Bronchial epithelial cell (primary cell): ENCODE data around the gene CIZ1. TPM values are rescaled to one million over a fixed set of nuclear protein-coding genes. Genes with fewer than 3 reads are reported as not detected.
A peak's percentile ranks its signal among the peaks of the same experiment; 100 is the strongest.

Experiments
- DNase-seq: peaks from one replicate; pipeline ENCODE4 v3.0.0-alpha.2; 2010; ENCODE audit warnings: low read depth
- FAIRE-seq: peaks from 2 replicates; lab custom pipeline; 2011; peaks lifted over from hg19 to GRCh38; lab: Jason Lieb, UNC
- H3K27me3 ChIP-seq: 2 replicates; pipeline ENCODE4 v1.5.1; 2011; ENCODE audit warnings: low read length; ENCODE audit not compliant: control insufficient read depth, insufficient read depth
- H3K36me3 ChIP-seq: 2 replicates; pipeline ENCODE4 v1.5.1; 2011; ENCODE audit warnings: low read length; ENCODE audit not compliant: control insufficient read depth, insufficient read depth
- H3K4me3 ChIP-seq: 2 replicates; pipeline ENCODE4 v1.5.1; 2011; ENCODE audit warnings: mild to moderate bottlenecking, low read depth, low read length, control low read depth
- CTCF ChIP-seq: IDR thresholded peaks from 2 replicates; pipeline ENCODE4 v1.5.1; 2011; ENCODE audit warnings: mild to moderate bottlenecking, moderate library complexity, low read length, control low read depth, inconsistent platforms; ENCODE audit not compliant: insufficient read depth, severe bottlenecking
- total RNA-seq: library from RNA; depleted of rRNA; stranded (reverse); fragments of >200 nt; gene quantifications from 2 replicates; pipeline ENCODE4 v1.2.1, GENCODE V29; 2014

The CIZ1 gene
- total RNA-seq, 1 donor from 2014 or later: 15.0 TPM

GRCh38 chr9:128151309-128152132 lies 39.9 kb downstream of the CIZ1 start:
- Histone ChIP-seq H3K36me3 (no peaks in the 10 kb centered on the region), H3K4me3 (no peak overlapping the region), H3K27me3 (no peaks in the 10 kb centered on the region)
- no peak for TF ChIP-seq CTCF
- no peak for FAIRE-seq
- DNase-seq: no peak

GRCh38 chr9:128150594-128151308 lies 40.6 kb downstream of the CIZ1 start:
- no peaks in the 10 kb centered on the region for H3K36me3 ChIP-seq
- no peak for DNase-seq
- no peak for FAIRE-seq
- no peaks in the 10 kb centered on the region for H3K27me3 ChIP-seq
- peak; percentile 59 for TF ChIP-seq CTCF
- no peak overlapping the region for H3K4me3 ChIP-seq

GRCh38 chr9:128149951-128150593 lies 41.3 kb downstream of the CIZ1 start:
- peak overlapping the region; percentile 14 for H3K4me3 ChIP-seq
- no peaks in the 10 kb centered on the region for H3K36me3 ChIP-seq
- no peak for DNase-seq
- TF ChIP-seq CTCF: no peak
- H3K27me3 ChIP-seq: no peaks in the 10 kb centered on the region
- no peak for FAIRE-seq

- Histone ChIP-seq H3K36me3 (no peaks in the 10 kb centered on the region), H3K27me3 (no peaks in the 10 kb centered on the region), H3K4me3 (peak within 1 kb of the TSS; percentile 14)
- TF ChIP-seq CTCF: no peak
- DNase-seq (peak; percentile 90), FAIRE-seq (peak; percentile 70)
Observed at GRCh38 chr9:128149001-128149701, 42.2 kb downstream of the CIZ1 start, which contains the start of gene LCN2. TSS of gene LCN2 (plus strand) at chr9:128149453. CDS start at chr9:128149526, 73 bp downstream.

GRCh38 chr9:128148509-128149000 lies 42.8 kb downstream of the CIZ1 start:
- DNase-seq (no peak), FAIRE-seq (no peak)
- TF ChIP-seq CTCF: no peak
- Histone ChIP-seq H3K36me3 (no peaks in the 10 kb centered on the region), H3K4me3 (no peak overlapping the region), H3K27me3 (no peaks in the 10 kb centered on the region)
